HepG2 (cell line): ENCODE data around the gene PARK7. TPM values are rescaled to one million over a fixed set of nuclear protein-coding genes. Genes with fewer than 3 reads are reported as not detected.

ENCODE experiments used
- BRD4 ChIP-seq: sonication (generic); formaldehyde crosslinking; IDR thresholded peaks from 2 replicates; pipeline ENCODE4 v1.4.0; 2020; ENCODE audit warnings: missing genetic modification reagents
- CREM ChIP-seq, 2 experiments: sonication (generic) in 1 of 2; formaldehyde crosslinking in 1 of 2; IDR thresholded peaks; 2 replicates each; pipeline versions ENCODE4 v1.4.0 to v1.6.1; 2016 to 2020; ENCODE audit warnings: antibody characterized with exemption in 1 of 2, mild to moderate bottlenecking in 1 of 2, missing genetic modification reagents in 1 of 2
- FOXJ3 ChIP-seq: sonication (generic); formaldehyde crosslinking; IDR thresholded peaks from 2 replicates; pipeline ENCODE4 v1.4.0; 2020; ENCODE audit warnings: missing genetic modification reagents, mild to moderate bottlenecking, borderline replicate concordance
- GMEB2 ChIP-seq: IDR thresholded peaks from 2 replicates; pipeline ENCODE4 v1.6.1; 2016; ENCODE audit warnings: missing biosample characterization, missing genetic modification reagents, low read depth
- GPN1 ChIP-seq: sonication (generic); formaldehyde crosslinking; IDR thresholded peaks from 2 replicates; pipeline ENCODE4 v1.5.1; 2020; ENCODE audit warnings: missing genetic modification reagents, borderline replicate concordance
- HNF1B ChIP-seq: sonication (generic); formaldehyde crosslinking; IDR thresholded peaks from 2 replicates; pipeline ENCODE4 v1.5.1; 2020; ENCODE audit warnings: mild to moderate bottlenecking, moderate library complexity, missing genetic modification reagents
- KDM1A ChIP-seq: IDR thresholded peaks from 2 replicates; pipeline ENCODE4 v1.6.1; 2016; ENCODE audit warnings: missing compliant biosample characterization
- KDM6A ChIP-seq: IDR thresholded peaks from 2 replicates; pipeline ENCODE4 v1.6.1; 2016; ENCODE audit warnings: low read depth
- MNT ChIP-seq: fragments of 450-650 bp; IDR thresholded peaks from 2 replicates; pipeline ENCODE4 v1.6.1; 2016
- MTA3 ChIP-seq: sonication (generic); formaldehyde crosslinking; IDR thresholded peaks from 2 replicates; pipeline ENCODE4 v1.4.0; 2020; ENCODE audit warnings: missing genetic modification reagents
- NAIF1 ChIP-seq: sonication (generic); formaldehyde crosslinking; IDR thresholded peaks from 2 replicates; pipeline ENCODE4 v1.5.0; 2020; ENCODE audit warnings: mild to moderate bottlenecking, missing genetic modification reagents, borderline replicate concordance
- NFKBIZ ChIP-seq: IDR thresholded peaks from 2 replicates; pipeline ENCODE4 v1.6.1; 2018; ENCODE audit warnings: missing genetic modification reagents, missing compliant biosample characterization
- NKX3-1 ChIP-seq: sonication (generic); formaldehyde crosslinking; IDR thresholded peaks from 2 replicates; pipeline ENCODE4 v1.5.0; 2020; ENCODE audit warnings: missing genetic modification reagents
- NRL ChIP-seq: sonication (generic); formaldehyde crosslinking; IDR thresholded peaks from 2 replicates; pipeline ENCODE4 v1.5.0; 2020; ENCODE audit warnings: missing genetic modification reagents, mild to moderate bottlenecking, moderate library complexity, borderline replicate concordance
- PHF8 ChIP-seq: sonication (generic); formaldehyde crosslinking; IDR thresholded peaks from 2 replicates; pipeline ENCODE4 v1.5.0; 2020; ENCODE audit warnings: missing genetic modification reagents
- ZBED4 ChIP-seq: sonication (generic); formaldehyde crosslinking; IDR thresholded peaks from 2 replicates; pipeline ENCODE4 v1.4.0; 2020; ENCODE audit warnings: missing genetic modification reagents, borderline replicate concordance
- ZEB1 ChIP-seq: IDR thresholded peaks from 2 replicates; pipeline ENCODE4 v1.6.1; 2012; ENCODE audit warnings: mild to moderate bottlenecking, low read depth, inconsistent platforms; ENCODE audit not compliant: insufficient replicate concordance
- ZNF160 ChIP-seq: sonication (generic); formaldehyde crosslinking; IDR thresholded peaks from 2 replicates; pipeline ENCODE4 v1.8.0; 2022; ENCODE audit warnings: mild to moderate bottlenecking, inconsistent platforms, missing genetic modification reagents
- ZNF234 ChIP-seq: sonication (generic); formaldehyde crosslinking; conservative IDR thresholded peaks from 2 replicates; pipeline ENCODE4 v1.5.1; 2020; ENCODE audit warnings: mild to moderate bottlenecking, missing genetic modification reagents
- ZNF572 ChIP-seq: sonication (generic); formaldehyde crosslinking; IDR thresholded peaks from 2 replicates; pipeline ENCODE4 v1.5.1; 2020; ENCODE audit warnings: mild to moderate bottlenecking, missing genetic modification reagents
- ZNF652 ChIP-seq: IDR thresholded peaks from 2 replicates; pipeline ENCODE4 v1.6.1; 2016; ENCODE audit warnings: low read depth, borderline replicate concordance
- ZNF761 ChIP-seq: sonication (generic); formaldehyde crosslinking; conservative IDR thresholded peaks from 2 replicates; pipeline ENCODE4 v1.4.0; 2020; ENCODE audit warnings: mild to moderate bottlenecking, missing genetic modification reagents
- polyA plus RNA-seq, 8 experiments: library from polyadenylated mRNA; depleted of rRNA in 3 of 8; stranded (reverse) in 7 of 8; unstranded in 1 of 8; fragments of >200 nt; fragmentation: Illumina TruSeq in 4 of 8; extraction: Trizol in 4 of 8; gene quantifications; 2 replicates each; pipeline versions ENCODE4 v1.2.1 to v1.2.3, GENCODE V29; 2011 to 2016; ENCODE audit warnings: low read depth in 4 of 8, missing spikeins in 1 of 8, mixed read lengths in 1 of 8; ENCODE audit not compliant: insufficient read depth in 1 of 8
- total RNA-seq, 5 experiments: library from RNA; depleted of rRNA; stranded (reverse); fragments of >200 nt; fragmentation: Illumina TruSeq; extraction: Trizol; gene quantifications; 2 replicates each; pipeline ENCODE4 v1.2.3, GENCODE V29; 2016; ENCODE audit warnings: low read depth in 1 of 5

The PARK7 gene
- total and polyA plus RNA-seq, 2 of the 13 experiments (the other 11 are each of a cell fraction or from before 2014, with no cell fraction given), result 212 to 296 TPM

GRCh38 chr1:7961216-7962013 is at the start of gene PARK7 (continued):
- TF ChIP-seq ZBED4 (0 out of 2 replicates have a peak, but pooled peaks have one; percentile 15), NAIF1 (CRISPR knock-in tag) (peak; percentile 97), NRL (peak; percentile 78), KDM6A (no peak), NKX3-1 (CRISPR knock-in tag) (no peak), ZNF160 (CRISPR knock-in tag) (peak; percentile 85), HNF1B (peak; percentile 91; the same call in 1 of the 2 replicates), ZNF761 (CRISPR knock-in tag) (peak; percentile 92), ZEB1 (no peak), GMEB2 (CRISPR knock-in tag) (peak; percentile 78), GPN1 (CRISPR knock-in tag) (no peak), CREM (IDR thresholded peaks at IDR 0.05) (peak; percentile 86), CREM (CRISPR knock-in tag; IDR thresholded peaks at IDR 0.05) (no peak), PHF8 (CRISPR knock-in tag) (peak; percentile 91), KDM1A (CRISPR knock-in tag) (no peak), MNT (peak; percentile 46), FOXJ3 (no peak), ZNF234 (CRISPR knock-in tag) (peak; percentile 81), ZNF652 (CRISPR knock-in tag) (no peak), MTA3 (CRISPR knock-in tag) (no peak), BRD4 (CRISPR knock-in tag) (peak; percentile 57; the same call in 1 of the 2 replicates), NFKBIZ (CRISPR knock-in tag) (no peak), ZNF572 (CRISPR knock-in tag) (no peak)
